ENCODE data around the gene MSX1. TPM values are rescaled to one million over a fixed set of nuclear protein-coding genes. Genes with fewer than 3 reads are reported as not detected.

Gene MSX1
- total and polyA plus RNA-seq, 2 experiments from 2014 or later, result 0.61 TPM; not detected in 1

- TF ChIP-seq ZNF462 (CRISPR knock-in tag; IDR thresholded peaks at IDR 0.05) (no peak), REST (IDR thresholded peaks at IDR 0.05; ENCODE audit: unreplicated experiment) (no peak), ZNF114 (CRISPR knock-in tag; IDR thresholded peaks at IDR 0.05) (no peak), EZH2phosphoT487 (IDR thresholded peaks at IDR 0.05; ENCODE audit: unreplicated experiment) (no peak), ETS1 (IDR thresholded peaks at IDR 0.05) (no peak)
These were observed 9.8 kb upstream of the MSX1 start (continued) for GRCh38 chr4:4849524-4850193.

Measured in GM23338 (cell line).